ENCODE results near the gene EFTUD2.
"Not testable (repeated sequence)": the region's sequence is repeated elsewhere in the genome, so short reads cannot be mapped to it uniquely, and the experiment has no call there.

The EFTUD2 gene

GRCh38 chr17:44899074-44899782, at the start of gene EFTUD2:
Gene EFTUD2, minus strand, starts transcription at chr17:44899445. Its CDS starts 4,924 bp downstream, at chr17:44894521.
- peak; percentile 86 for DNase-seq (ENCODE audit: low read depth in 2 of 2, low spot score in 1 of 2)

- DNase-seq (ENCODE audit: low read depth in 2 of 2, low spot score in 1 of 2): no peak
These were observed 49.1 kb upstream of the EFTUD2 start for GRCh38 chr17:44948315-44948795.

GRCh38 chr17:44947461-44948314, 48.4 kb upstream of the EFTUD2 start, which contains the start of gene KIF18B:
Gene KIF18B, minus strand, starts transcription at chr17:44947773. Its CDS starts 11,429 bp downstream, at chr17:44936344.
- peak; percentile 73 to 76 for DNase-seq (ENCODE audit: low read depth in 2 of 2, low spot score in 1 of 2)

- not testable (repeated sequence) for DNase-seq (ENCODE audit: low read depth in 2 of 2, low spot score in 1 of 2)
These were observed 46.4 kb upstream of the EFTUD2 start for GRCh38 chr17:44945652-44946051.

- no peak for DNase-seq (ENCODE audit: low read depth in 2 of 2, low spot score in 1 of 2)
These were observed 43.2 kb upstream of the EFTUD2 start for GRCh38 chr17:44942456-44942855.

- no peak for DNase-seq (ENCODE audit: low read depth in 2 of 2, low spot score in 1 of 2)
These were observed 42.6 kb upstream of the EFTUD2 start for GRCh38 chr17:44941712-44942331.

- DNase-seq (ENCODE audit: low read depth in 2 of 2, low spot score in 1 of 2): no peak
These were observed 41.5 kb upstream of the EFTUD2 start for GRCh38 chr17:44940768-44941167.

GRCh38 chr17:44940317-44940716, 41.1 kb upstream of the EFTUD2 start:
- no peak for DNase-seq (ENCODE audit: low read depth in 2 of 2, low spot score in 1 of 2)

GRCh38 chr17:44935116-44935515, 35.9 kb upstream of the EFTUD2 start:
- no peak for DNase-seq (ENCODE audit: low read depth in 2 of 2, low spot score in 1 of 2)

- DNase-seq (ENCODE audit: low read depth in 2 of 2, low spot score in 1 of 2): no peak
These were observed 35.5 kb upstream of the EFTUD2 start for GRCh38 chr17:44934745-44935105.

- DNase-seq (ENCODE audit: low read depth in 2 of 2, low spot score in 1 of 2): no peak
These were observed 34.8 kb upstream of the EFTUD2 start for GRCh38 chr17:44933824-44934744.

GRCh38 chr17:44932787-44933097, 33.5 kb upstream of the EFTUD2 start:
- no peak for DNase-seq (ENCODE audit: low read depth in 2 of 2, low spot score in 1 of 2)

- DNase-seq (ENCODE audit: low read depth in 2 of 2, low spot score in 1 of 2): no peak
These were observed 33.0 kb upstream of the EFTUD2 start for GRCh38 chr17:44932096-44932786.

- no peak for DNase-seq (ENCODE audit: low read depth in 2 of 2, low spot score in 1 of 2)
These were observed 32.1 kb upstream of the EFTUD2 start for GRCh38 chr17:44931376-44931775.

GRCh38 chr17:44930667-44931066, 31.4 kb upstream of the EFTUD2 start:
- no peak for DNase-seq (ENCODE audit: low read depth in 2 of 2, low spot score in 1 of 2)

GRCh38 chr17:44928950-44929720, 29.9 kb upstream of the EFTUD2 start:
- no peak for DNase-seq (ENCODE audit: low read depth in 2 of 2, low spot score in 1 of 2)

GRCh38 chr17:44928136-44928535, 28.9 kb upstream of the EFTUD2 start:
- no peak for DNase-seq (ENCODE audit: low read depth in 2 of 2, low spot score in 1 of 2)

GRCh38 chr17:44927696-44928095, 28.5 kb upstream of the EFTUD2 start:
- DNase-seq (ENCODE audit: low read depth in 2 of 2, low spot score in 1 of 2): no peak

GRCh38 chr17:44926821-44927525, 27.7 kb upstream of the EFTUD2 start:
- no peak for DNase-seq (ENCODE audit: low read depth in 2 of 2, low spot score in 1 of 2)
